Suprapubic skin (tissue), 4 donors: ENCODE results near the gene FGFBP3.

Experiments used
- CTCF ChIP-seq, 2 donors: fragments of 200-600 bp in 1 of 2; fragments of 450-650 bp in 1 of 2; sonication (generic) in 1 of 2; IDR thresholded peaks; one replicate each; pipeline ENCODE4 v1.5.1; 2016 to 2019; ENCODE audit warnings: antibody characterized with exemption in 2 of 2, mild to moderate bottlenecking in 1 of 2, moderate library complexity in 1 of 2
- EP300 ChIP-seq: sonication (generic); formaldehyde crosslinking; IDR thresholded peaks from one replicate; pipeline ENCODE4 v1.6.1; 2017; ENCODE audit warnings: antibody characterized with exemption
- POLR2A ChIP-seq, 2 donors: fragments of 450-650 bp; IDR thresholded peaks; one replicate each; pipeline ENCODE4 v1.6.1; 2017; ENCODE audit warnings: antibody characterized with exemption in 2 of 2, mild to moderate bottlenecking in 2 of 2, moderate library complexity in 2 of 2
- POLR2AphosphoS5 ChIP-seq, 3 donors: sonication (generic); formaldehyde crosslinking; IDR thresholded peaks; one replicate each; pipeline ENCODE4 v1.6.1; 2017; ENCODE audit warnings: antibody characterized with exemption in 3 of 3

- TF ChIP-seq CTCF (IDR thresholded peaks at IDR 0.05): no peak
- no peak for TF ChIP-seq POLR2A (IDR thresholded peaks at IDR 0.05)
- TF ChIP-seq EP300: no peak
- no peak for TF ChIP-seq POLR2AphosphoS5 (IDR thresholded peaks at IDR 0.05)
These were observed 26.6 kb upstream of the FGFBP3 start for GRCh38 chr10:91935886-91936285.
